GM21786 (cell line): ENCODE data around the gene TTC16.
"Not testable (repeated sequence)": the region's sequence is repeated elsewhere in the genome, so short reads cannot be mapped to it uniquely, and the experiment has no call there.

ENCODE experiments used
- ATAC-seq: cut with Tn5 transposase; IDR thresholded peaks from one replicate; pipeline ENCODE4 v1.9.1; 2021; ENCODE audit not compliant: unreplicated experiment

TTC16 gene

GRCh38 chr9:127780909-127781308, 65.0 kb downstream of the TTC16 start:
- ATAC-seq: not testable (repeated sequence)
